GM12872 (cell line): ENCODE data around the gene HAGHL.

Experiments used
- TF ChIP-seq, protein P1 (sequence below): IDR thresholded peaks from 3 replicates; pipeline ENCODE4 v1.5.1; 2011; ENCODE audit warnings: low read depth, mild to moderate bottlenecking, low read length, moderate library complexity; ENCODE audit not compliant: insufficient read depth

Gene HAGHL

DNA sequence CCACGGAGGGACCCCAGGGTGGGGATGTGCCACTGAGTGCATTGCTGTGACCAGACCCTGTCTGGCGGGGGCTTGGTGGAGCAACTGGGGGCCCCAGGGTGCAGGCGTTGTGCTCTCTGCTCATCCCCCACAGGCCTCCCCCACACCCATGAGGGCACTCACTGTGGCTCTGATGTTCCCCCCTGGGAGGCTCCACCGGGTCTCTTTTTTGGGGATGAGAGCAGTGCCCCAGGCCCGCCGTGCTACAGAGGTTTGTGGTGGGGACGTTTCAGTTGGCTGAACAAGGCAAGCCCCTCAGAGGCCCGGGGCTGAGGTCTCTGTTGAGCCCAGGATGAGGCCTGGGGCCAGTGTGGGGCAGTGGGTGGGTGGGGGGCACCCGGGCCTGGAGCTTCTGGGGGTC lies 3.2 kb upstream of the HAGHL start:
- TF ChIP-seq, protein P1, sequence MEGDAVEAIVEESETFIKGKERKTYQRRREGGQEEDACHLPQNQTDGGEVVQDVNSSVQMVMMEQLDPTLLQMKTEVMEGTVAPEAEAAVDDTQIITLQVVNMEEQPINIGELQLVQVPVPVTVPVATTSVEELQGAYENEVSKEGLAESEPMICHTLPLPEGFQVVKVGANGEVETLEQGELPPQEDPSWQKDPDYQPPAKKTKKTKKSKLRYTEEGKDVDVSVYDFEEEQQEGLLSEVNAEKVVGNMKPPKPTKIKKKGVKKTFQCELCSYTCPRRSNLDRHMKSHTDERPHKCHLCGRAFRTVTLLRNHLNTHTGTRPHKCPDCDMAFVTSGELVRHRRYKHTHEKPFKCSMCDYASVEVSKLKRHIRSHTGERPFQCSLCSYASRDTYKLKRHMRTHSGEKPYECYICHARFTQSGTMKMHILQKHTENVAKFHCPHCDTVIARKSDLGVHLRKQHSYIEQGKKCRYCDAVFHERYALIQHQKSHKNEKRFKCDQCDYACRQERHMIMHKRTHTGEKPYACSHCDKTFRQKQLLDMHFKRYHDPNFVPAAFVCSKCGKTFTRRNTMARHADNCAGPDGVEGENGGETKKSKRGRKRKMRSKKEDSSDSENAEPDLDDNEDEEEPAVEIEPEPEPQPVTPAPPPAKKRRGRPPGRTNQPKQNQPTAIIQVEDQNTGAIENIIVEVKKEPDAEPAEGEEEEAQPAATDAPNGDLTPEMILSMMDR = no peak

DNA sequence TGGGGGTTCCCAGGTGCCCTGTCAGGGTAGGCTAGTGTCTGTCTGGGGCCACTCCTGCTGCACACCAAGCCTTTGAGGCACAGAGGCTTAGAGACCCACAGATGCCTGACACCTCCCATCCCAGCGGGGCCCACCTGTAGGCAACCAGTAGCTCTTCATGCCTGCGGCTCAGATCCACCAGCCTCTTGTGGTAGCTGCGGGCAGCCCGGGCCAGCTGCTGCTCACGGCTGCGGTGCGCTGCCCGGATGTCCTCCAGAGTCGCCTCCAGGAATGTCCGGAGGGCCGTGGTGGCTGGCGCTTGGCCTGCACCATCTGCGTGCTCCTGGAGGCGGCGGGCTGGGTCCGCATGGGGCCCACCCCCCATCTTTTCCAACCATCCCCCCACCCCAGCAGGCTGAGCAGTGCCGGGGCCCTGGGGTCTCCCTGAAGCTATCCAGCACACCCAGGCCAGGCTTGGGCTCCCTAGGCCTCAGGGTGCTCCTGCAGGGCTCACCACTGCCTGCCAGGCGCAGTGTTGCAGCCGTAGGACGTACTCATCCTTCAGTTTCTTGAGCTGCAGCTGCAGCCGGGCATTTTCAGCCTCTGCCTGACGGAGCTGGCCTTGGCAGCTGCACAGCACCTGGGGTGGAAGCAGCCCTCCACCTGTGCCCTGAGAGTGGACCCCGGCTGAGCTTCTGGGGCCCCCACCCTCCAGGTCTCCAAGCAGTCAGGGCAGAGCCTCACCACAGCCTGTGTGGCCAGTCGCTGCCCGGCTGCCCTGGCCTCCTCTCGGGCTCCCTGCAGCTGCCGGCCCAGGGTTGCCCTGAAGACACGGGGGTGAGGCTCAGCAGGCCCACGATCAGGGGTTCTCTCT lies 2.5 kb upstream of the HAGHL start:
- TF ChIP-seq, protein P1 = no peak

DNA sequence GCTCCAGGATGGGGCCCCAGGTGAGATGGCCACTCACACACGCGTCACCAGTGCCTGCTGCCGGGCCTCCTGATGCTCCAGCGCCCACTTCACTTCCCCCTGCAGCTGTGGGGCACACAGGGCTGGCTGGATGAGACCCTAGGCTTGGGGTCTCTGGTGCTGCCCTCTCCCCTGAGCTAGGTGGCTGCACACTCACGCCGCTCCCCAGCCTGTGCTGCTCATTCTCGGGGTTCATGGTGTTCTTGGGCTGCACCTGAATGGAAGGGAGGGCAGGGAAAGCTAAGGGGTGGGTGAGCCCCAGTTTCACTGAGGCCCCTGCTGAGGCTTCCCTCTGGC lies 1.9 kb upstream of the HAGHL start:
- TF ChIP-seq, protein P1 = no peak

DNA sequence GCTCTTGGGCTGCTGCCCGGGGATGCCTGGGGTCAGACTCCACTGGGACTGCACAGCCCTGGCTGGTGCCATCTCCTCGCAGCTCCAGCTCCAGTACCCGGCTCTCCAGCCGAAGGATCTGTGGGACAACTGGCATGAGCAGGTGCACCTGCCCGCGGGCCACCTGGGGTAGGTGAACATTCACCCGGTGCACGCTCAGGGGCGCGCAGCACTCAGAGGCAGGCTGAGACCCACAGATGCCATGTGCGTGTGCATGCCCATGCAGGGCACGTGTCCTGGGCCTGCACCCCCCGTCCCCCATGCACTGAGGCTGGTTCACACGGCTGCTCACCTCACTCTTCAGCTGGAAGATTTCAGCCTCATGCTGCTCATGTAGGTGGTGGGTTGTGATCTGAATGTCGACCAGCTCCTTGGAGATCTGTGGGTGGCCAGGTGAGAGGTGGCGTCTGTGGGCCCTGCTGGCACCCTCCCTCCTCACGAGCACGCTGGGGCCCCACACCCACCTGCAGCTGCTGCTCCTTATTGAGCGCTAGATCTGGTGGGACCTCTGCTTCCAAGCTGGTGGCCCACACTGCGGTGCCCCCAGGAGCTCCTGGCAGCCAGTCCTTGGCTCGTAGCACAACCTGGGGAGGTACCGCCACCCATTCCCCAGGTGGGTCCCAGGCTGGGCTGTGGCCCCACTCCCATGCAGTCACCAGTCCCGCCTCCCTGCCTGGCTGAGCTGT lies 1.3 kb upstream of the HAGHL start:
- TF ChIP-seq, protein P1 = no peak

DNA sequence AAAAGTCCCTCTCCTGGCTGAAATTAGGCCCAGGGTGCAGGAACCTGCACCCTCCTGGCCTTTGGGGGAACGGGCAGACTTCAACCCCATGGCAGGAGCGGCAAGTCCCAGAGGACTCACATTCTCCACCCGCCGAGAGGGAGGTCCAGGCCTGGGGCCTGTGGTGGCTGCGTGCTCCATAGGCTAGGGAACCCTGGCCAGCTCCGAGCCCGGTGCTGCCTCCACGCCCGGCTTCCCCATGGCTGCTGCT lies 793 bp upstream of the HAGHL start:
- TF ChIP-seq, protein P1 = no peak

DNA sequence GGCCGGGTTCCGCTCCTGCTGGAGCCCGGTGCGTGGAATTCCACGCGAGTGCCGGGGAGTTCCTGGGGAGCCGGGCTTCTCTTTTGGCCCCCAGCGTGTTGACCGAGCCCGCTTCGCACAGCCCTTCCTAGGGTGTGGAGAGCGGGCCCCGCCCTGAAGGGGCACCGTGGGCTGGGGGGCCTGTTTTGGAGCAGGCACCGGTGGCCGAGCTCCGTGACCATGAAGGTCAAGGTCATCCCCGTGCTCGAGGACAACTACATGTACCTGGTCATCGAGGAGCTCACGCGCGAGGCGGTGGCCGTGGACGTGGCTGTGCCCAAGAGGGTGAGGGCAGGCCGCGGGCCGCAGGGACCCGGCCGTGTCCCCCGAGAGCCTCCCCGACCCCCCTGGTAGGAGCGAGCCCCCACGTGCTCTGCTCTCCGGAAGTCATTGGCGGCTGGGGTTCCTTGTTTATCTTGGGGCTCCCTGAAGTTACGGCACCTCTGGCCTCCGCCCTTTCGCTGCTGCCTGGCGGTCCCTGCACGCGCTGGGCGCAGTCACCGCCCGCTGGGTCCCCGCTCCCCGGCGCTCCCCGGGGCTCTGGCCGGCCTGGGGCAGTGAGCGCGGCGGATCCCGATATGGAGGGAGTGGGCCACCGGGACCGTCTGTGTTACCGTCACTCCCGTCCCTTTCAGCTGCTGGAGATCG lies 528 bp downstream of the HAGHL start:
- TF ChIP-seq, protein P1 = no peak

DNA sequence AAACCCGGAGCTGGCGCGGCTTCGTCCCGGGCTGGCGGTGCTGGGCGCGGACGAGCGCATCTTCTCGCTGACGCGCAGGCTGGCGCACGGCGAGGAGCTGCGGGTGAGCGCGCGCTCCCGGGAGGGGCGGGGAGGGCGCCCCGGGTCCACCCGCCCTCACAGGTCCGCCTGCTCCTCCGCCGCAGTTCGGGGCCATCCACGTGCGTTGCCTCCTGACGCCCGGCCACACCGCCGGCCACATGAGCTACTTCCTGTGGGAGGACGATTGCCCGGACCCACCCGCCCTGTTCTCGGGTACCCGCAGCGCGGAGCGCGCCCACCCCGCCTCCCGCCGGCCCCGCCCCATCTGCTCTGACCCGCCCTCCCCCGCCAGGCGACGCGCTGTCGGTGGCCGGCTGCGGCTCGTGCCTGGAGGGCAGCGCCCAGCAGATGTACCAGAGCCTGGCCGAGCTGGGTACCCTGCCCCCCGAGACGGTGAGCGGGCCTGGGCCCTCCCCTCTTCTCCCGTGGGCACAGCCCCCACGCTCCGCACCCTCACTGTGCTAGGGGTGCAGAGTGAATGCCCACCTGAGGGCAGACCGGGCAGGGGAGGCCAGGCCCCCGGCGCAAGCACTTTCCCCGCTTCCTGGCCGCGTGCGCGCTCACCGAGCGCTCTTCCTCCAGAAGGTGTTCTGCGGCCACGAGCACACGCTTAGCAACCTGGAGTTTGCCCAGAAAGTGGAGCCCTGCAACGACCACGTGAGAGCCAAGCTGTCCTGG lies 1.4 kb downstream of the HAGHL start:
- TF ChIP-seq, protein P1 = no peak
